A549 (cell line): ENCODE results near the gene TMTC2.

Experiments used
- FOSL2 ChIP-seq, 2 experiments: fragments of 450-650 bp in 1 of 2; fragments of >200 bp in 1 of 2; sonication (Bioruptor Twin) in 1 of 2; formaldehyde crosslinking; IDR thresholded peaks; 2 replicates each; pipeline versions ENCODE4 v1.5.0 to v1.6.1; 2016 to 2020; ENCODE audit warnings: mild to moderate bottlenecking in 1 of 2, moderate library complexity in 1 of 2
- HDAC2 ChIP-seq: fragments of 200-600 bp; sonication (generic); IDR thresholded peaks from 2 replicates; pipeline ENCODE4 v1.6.1; 2016
- JUNB ChIP-seq: fragments of >200 bp; sonication (Bioruptor Twin); formaldehyde crosslinking; IDR thresholded peaks from 2 replicates; pipeline ENCODE4 v1.6.1; 2016
- POLR2A ChIP-seq: IDR thresholded peaks from 2 replicates; pipeline ENCODE4 v1.6.1; 2012; ENCODE audit warnings: mild to moderate bottlenecking, low read length
- RNF2 ChIP-seq: fragments of 200-600 bp; sonication (generic); IDR thresholded peaks from 2 replicates; pipeline ENCODE4 v1.6.1; 2016; ENCODE audit warnings: low read depth, mild to moderate bottlenecking, antibody characterized with exemption, moderate library complexity, borderline replicate concordance
- ZFP36 ChIP-seq: fragments of 450-650 bp; IDR thresholded peaks from 2 replicates; pipeline ENCODE4 v1.6.1; 2014; ENCODE audit warnings: borderline replicate concordance; ENCODE audit not compliant: partially characterized antibody
- TF ChIP-seq, protein P1 (sequence below): fragments of >200 bp; sonication (Bioruptor Twin); formaldehyde crosslinking; IDR thresholded peaks from 3 replicates; pipeline ENCODE4 v1.5.1; 2016
- TF ChIP-seq, protein P2 (sequence below): IDR thresholded peaks from 2 replicates; pipeline ENCODE4 v1.6.1; 2012
- TF ChIP-seq, protein P3 (sequence below): fragments of 200-600 bp; sonication (generic); IDR thresholded peaks from 2 replicates; pipeline ENCODE4 v1.6.1; 2016; ENCODE audit warnings: antibody characterized with exemption, mild to moderate bottlenecking, moderate library complexity
- TF ChIP-seq, protein P4 (sequence below): fragments of 450-650 bp; IDR thresholded peaks from 2 replicates; pipeline ENCODE4 v1.6.1; 2014; ENCODE audit warnings: antibody characterized with exemption

DNA sequence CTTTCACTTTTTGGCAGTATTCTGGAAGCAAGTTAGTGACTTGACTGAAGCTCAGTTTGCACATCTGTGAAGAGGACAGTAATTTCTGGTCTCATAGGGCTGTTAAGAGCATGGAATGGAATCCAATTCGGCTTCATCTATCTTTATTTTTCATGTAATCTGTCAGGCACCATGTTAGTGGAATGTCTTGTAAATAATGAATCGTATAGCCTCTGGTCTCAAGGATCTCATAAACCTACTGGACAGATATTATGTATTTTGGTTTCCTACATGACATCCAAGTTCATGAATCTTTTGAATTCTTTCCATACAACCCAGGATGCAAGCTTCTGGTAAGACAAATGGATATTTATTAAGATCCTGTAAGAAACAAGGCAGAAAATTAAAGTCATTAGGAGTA is 24.0 kb downstream of the TMTC2 start:
- TF ChIP-seq POLR2A (no peak), JUNB (no peak), ZFP36 (no peak), FOSL2 (IDR thresholded peaks at IDR 0.05) (no peak), FOSL2 (CRISPR knock-in tag; IDR thresholded peaks at IDR 0.05) (no peak), HDAC2 (no peak), RNF2 (no peak)
- TF ChIP-seq, protein P1, sequence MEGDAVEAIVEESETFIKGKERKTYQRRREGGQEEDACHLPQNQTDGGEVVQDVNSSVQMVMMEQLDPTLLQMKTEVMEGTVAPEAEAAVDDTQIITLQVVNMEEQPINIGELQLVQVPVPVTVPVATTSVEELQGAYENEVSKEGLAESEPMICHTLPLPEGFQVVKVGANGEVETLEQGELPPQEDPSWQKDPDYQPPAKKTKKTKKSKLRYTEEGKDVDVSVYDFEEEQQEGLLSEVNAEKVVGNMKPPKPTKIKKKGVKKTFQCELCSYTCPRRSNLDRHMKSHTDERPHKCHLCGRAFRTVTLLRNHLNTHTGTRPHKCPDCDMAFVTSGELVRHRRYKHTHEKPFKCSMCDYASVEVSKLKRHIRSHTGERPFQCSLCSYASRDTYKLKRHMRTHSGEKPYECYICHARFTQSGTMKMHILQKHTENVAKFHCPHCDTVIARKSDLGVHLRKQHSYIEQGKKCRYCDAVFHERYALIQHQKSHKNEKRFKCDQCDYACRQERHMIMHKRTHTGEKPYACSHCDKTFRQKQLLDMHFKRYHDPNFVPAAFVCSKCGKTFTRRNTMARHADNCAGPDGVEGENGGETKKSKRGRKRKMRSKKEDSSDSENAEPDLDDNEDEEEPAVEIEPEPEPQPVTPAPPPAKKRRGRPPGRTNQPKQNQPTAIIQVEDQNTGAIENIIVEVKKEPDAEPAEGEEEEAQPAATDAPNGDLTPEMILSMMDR, result no peak
- TF ChIP-seq, protein P2, sequence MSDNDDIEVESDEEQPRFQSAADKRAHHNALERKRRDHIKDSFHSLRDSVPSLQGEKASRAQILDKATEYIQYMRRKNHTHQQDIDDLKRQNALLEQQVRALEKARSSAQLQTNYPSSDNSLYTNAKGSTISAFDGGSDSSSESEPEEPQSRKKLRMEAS, result no peak
- TF ChIP-seq, protein P3, sequence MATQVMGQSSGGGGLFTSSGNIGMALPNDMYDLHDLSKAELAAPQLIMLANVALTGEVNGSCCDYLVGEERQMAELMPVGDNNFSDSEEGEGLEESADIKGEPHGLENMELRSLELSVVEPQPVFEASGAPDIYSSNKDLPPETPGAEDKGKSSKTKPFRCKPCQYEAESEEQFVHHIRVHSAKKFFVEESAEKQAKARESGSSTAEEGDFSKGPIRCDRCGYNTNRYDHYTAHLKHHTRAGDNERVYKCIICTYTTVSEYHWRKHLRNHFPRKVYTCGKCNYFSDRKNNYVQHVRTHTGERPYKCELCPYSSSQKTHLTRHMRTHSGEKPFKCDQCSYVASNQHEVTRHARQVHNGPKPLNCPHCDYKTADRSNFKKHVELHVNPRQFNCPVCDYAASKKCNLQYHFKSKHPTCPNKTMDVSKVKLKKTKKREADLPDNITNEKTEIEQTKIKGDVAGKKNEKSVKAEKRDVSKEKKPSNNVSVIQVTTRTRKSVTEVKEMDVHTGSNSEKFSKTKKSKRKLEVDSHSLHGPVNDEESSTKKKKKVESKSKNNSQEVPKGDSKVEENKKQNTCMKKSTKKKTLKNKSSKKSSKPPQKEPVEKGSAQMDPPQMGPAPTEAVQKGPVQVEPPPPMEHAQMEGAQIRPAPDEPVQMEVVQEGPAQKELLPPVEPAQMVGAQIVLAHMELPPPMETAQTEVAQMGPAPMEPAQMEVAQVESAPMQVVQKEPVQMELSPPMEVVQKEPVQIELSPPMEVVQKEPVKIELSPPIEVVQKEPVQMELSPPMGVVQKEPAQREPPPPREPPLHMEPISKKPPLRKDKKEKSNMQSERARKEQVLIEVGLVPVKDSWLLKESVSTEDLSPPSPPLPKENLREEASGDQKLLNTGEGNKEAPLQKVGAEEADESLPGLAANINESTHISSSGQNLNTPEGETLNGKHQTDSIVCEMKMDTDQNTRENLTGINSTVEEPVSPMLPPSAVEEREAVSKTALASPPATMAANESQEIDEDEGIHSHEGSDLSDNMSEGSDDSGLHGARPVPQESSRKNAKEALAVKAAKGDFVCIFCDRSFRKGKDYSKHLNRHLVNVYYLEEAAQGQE, result no peak
- TF ChIP-seq, protein P4, sequence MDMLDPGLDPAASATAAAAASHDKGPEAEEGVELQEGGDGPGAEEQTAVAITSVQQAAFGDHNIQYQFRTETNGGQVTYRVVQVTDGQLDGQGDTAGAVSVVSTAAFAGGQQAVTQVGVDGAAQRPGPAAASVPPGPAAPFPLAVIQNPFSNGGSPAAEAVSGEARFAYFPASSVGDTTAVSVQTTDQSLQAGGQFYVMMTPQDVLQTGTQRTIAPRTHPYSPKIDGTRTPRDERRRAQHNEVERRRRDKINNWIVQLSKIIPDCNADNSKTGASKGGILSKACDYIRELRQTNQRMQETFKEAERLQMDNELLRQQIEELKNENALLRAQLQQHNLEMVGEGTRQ, result no peak
